AG04450 (cell line): Measurements from ENCODE around the gene LCN1. TPM values are rescaled to one million over a fixed set of nuclear protein-coding genes. Genes with fewer than 3 reads are reported as not detected.

Source experiments
- CTCF ChIA-PET: fragments of 300-600, 350-600 bp; formaldehyde crosslinking; extraction: SDS; loops from one replicate; lab custom pipeline; 2022; ENCODE audit warnings: antibody characterized with exemption, inconsistent platforms; lab: Charles Lee
- POLR2A ChIA-PET: fragments of 350-600 bp; formaldehyde crosslinking; extraction: SDS; loops from one replicate; lab custom pipeline; 2021; ENCODE audit warnings: antibody characterized with exemption, inconsistent platforms; lab: Yijun Ruan, JAX
- DNase-seq: peaks from one replicate; pipeline ENCODE4 v3.0.0-alpha.2; 2011; ENCODE audit warnings: low read depth, low spot score
- H3K27ac ChIP-seq: one replicate; pipeline ENCODE4 v1.5.1; 2012; ENCODE audit warnings: low read depth, low read length, control low read depth
- H3K27me3 ChIP-seq: one replicate; pipeline ENCODE4 v1.6.0; 2012; ENCODE audit warnings: low read length; ENCODE audit not compliant: control insufficient read depth, insufficient read depth
- H3K4me3 ChIP-seq: 2 replicates; pipeline ENCODE4 v1.5.1; 2011; ENCODE audit warnings: mild to moderate bottlenecking, low read depth, low read length, control low read depth
- H3K9me3 ChIP-seq: 2 replicates; pipeline ENCODE4 v1.5.1; 2012; ENCODE audit warnings: low read length; ENCODE audit not compliant: control insufficient read depth, insufficient read depth
- CTCF ChIP-seq: IDR thresholded peaks from 2 replicates; pipeline ENCODE4 v1.5.1; 2011; ENCODE audit warnings: low read depth, low read length, control low read depth, inconsistent platforms
- polyA plus RNA-seq: library from polyadenylated mRNA; depleted of rRNA; stranded (reverse); fragments of >200 nt; gene quantifications from 2 replicates; pipeline ENCODE4 v1.2.3, GENCODE V29; 2011

Gene LCN1
- polyA plus RNA-seq, 1 experiment = not detected

GRCh38 chr9:135506327-135507103 is 14.7 kb upstream of the LCN1 start:
- Histone ChIP-seq H3K27me3 (no peaks in the 10 kb centered on the region), H3K9me3 (peaks cover 3% of the 10 kb centered on the region; the same call in 1 of the 2 replicates), H3K4me3 (no peak overlapping the region), H3K27ac (no peak overlapping the region)
- POLR2A ChIA-PET = no interaction called here
- CTCF ChIA-PET = no interaction called here
- DNase-seq = no peak
- TF ChIP-seq CTCF = no peak

- POLR2A ChIA-PET = no interaction called here
- Histone ChIP-seq H3K27ac (no peak overlapping the region), H3K27me3 (no peaks in the 10 kb centered on the region), H3K4me3 (no peak overlapping the region), H3K9me3 (peaks cover 3% of the 10 kb centered on the region; the same call in 1 of the 2 replicates)
- CTCF ChIA-PET = no interaction called here
- TF ChIP-seq CTCF = no peak
- no peak for DNase-seq
These were observed 13.9 kb upstream of the LCN1 start for GRCh38 chr9:135507104-135508035.

GRCh38 chr9:135508211-135508820 is 12.9 kb upstream of the LCN1 start:
- ChIA-PET POLR2A (no interaction called here), CTCF (no interaction called here)
- Histone ChIP-seq H3K4me3 (no peak overlapping the region), H3K27ac (no peak overlapping the region), H3K27me3 (no peaks in the 10 kb centered on the region), H3K9me3 (peaks cover 3% of the 10 kb centered on the region; the same call in 1 of the 2 replicates)
- no peak for TF ChIP-seq CTCF
- no peak for DNase-seq

GRCh38 chr9:135509458-135509857 is 11.8 kb upstream of the LCN1 start:
- CTCF ChIA-PET = no interaction called here
- H3K27me3 ChIP-seq = no peaks in the 10 kb centered on the region
- no peak for DNase-seq
- no peak overlapping the region for H3K4me3 ChIP-seq
- H3K9me3 ChIP-seq = peaks cover 3% of the 10 kb centered on the region; the same call in 1 of the 2 replicates
- no peak overlapping the region for H3K27ac ChIP-seq
- TF ChIP-seq CTCF = no peak
- POLR2A ChIA-PET = no interaction called here
